DMS53 (cell line): ENCODE results near the gene ALG12.
A peak's percentile ranks its signal among the peaks of the same experiment; 100 is the strongest.

Experiments used
- DNase-seq: peaks from one replicate; lab custom pipeline; 2025; lab: John Stamatoyannopoulos, UW

ALG12 gene

DNA sequence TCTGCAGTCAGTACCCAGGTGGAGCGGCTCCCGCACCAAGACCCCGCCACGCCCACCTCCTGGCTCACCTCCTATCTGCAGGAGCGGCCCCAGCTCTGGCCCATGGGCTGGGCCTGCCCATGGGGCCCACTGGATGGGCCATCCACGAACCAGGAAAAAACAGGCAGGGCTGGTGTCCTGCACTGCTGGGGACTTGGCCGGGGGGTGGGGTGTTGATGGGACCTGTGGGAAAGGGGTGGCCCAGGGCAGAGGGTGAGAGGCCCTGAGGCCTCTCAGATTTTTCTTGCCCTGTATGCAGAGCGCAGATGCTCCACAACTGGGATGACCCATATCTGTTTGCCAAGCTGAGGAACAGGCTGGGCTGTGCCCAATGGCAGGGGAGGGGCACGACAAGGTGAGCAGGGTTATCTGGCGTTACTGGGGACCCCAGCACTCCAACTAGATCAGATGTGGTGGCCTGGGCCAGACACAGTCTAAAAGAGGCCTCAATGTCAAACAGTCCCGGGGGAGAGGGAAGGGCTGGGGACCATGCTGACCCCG, 39.7 kb upstream of the ALG12 start:
- no peak for DNase-seq

DNA sequence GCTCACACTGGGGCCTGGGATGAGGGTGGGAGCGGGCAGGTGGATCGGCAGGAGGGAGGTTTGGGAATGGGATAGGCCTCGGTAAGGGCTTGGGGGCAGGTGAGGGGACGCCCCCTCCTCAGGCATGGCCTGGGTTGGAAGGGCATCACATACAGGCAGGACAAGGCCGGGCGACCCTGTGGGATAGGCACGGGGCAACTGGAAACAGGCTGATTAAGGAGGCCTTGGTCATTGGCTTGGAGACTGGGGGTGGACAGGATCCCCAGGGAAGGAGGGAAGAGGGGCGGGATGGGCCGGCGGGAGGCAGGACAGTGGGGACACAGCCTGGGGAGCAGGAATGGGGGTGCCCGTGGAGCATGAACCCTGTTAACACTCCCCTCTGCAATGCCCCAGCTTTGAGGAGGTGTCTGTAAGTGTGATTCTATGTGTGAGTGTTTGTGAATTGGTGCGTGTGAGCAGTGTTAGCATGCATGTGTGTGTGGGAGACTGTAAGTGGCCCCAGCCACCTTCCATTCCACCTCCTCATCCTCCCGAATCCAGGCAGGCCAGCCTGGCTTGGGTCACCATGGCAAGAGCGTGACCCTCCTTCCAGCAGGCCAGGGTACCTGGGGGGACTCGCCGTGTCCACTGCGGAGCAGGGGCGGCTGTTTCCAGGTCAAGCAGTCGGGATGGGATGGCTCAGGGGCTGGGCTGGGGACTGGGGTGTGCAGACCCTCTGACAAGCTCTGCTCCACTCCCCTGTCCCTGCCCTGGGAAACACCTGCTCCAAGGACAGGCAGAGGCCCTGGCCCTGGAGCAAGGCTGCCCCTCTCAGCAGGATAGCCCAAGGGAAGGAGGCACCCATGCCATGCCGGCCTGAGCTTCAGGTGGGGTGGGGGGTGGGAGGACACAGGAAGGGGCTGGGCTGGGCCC, 38.9 kb upstream of the ALG12 start:
- DNase-seq, result no peak

DNA sequence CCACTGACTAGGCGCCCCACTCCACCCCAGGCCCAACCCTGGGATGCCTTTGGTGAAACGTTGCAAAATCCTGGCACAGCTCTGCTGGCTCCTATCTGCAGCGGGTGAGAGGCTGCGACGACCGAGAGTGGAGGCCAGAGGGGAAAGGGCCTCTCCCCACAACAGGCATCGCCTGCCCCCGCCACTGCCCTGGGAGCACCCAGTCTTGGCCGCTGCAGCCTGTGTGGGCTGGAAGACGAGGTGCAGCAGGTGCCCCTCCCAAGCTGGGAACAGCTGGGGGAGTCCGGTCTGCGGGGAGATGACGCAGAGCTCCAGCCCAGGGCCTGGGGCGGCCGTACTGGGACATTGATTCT, 38.2 kb upstream of the ALG12 start:
- DNase-seq, result no peak

- no peak for DNase-seq
These were observed 37.6 kb upstream of the ALG12 start for GRCh38 chr22:49955581-49956417.

GRCh38 chr22:49954991-49955580, 36.8 kb upstream of the ALG12 start:
- no peak for DNase-seq

GRCh38 chr22:49954354-49954753, 36.1 kb upstream of the ALG12 start:
- peak; percentile 90 for DNase-seq

DNA sequence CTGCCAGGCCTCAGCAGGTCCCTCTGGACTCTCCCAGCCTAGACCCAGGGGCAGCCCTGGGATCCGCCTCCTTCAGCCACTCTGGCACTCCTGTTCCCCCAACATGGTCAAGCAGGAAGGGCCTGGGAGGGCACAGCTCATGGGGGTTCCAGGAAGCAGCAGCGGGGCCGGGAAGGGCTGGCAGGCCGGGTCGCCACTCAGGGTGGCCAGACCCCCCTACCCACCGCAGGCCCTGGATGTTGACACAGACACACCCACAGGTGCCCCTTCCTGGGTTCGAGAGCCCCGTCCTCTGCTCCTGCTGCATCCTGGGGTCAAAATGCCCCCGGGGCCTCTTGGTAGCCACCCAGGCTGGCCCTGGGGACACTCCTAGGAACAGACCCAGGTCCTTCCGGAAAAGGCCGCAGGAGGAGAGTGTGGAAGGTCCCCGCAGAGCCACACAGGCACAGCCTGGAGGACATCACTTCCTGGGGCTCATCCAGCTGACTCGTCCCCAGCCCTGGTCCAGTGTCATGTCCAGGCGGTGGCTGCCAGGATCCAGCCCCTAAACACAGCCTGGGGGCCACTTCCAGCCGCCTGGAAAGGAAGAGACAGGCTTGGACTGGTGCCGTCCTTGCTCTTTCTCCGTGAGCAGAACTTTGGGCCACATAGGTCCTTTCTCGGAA, 35.6 kb upstream of the ALG12 start:
- peak; percentile 69 for DNase-seq

GRCh38 chr22:49953027-49953679, 34.9 kb upstream of the ALG12 start:
- DNase-seq, result peak; percentile 96

- peak; percentile 58 for DNase-seq
These were observed 34.0 kb upstream of the ALG12 start for GRCh38 chr22:49951986-49952896.

DNA sequence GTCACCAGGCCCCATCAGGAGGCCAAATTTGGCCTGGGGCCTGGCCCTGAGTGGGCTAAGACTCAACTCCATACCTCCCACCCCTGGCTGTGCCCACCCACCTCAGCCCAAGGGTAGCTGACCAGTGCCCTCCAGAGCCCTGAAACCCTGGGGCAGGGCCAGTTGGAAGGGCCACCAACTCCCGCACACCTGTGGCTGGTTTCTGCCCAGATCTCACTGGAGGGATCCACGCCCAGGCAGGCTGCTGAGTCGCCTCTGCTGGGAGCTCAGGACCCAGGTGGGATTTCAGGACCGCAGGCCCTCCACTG, 33.4 kb upstream of the ALG12 start:
- DNase-seq, result peak; percentile 71

DNA sequence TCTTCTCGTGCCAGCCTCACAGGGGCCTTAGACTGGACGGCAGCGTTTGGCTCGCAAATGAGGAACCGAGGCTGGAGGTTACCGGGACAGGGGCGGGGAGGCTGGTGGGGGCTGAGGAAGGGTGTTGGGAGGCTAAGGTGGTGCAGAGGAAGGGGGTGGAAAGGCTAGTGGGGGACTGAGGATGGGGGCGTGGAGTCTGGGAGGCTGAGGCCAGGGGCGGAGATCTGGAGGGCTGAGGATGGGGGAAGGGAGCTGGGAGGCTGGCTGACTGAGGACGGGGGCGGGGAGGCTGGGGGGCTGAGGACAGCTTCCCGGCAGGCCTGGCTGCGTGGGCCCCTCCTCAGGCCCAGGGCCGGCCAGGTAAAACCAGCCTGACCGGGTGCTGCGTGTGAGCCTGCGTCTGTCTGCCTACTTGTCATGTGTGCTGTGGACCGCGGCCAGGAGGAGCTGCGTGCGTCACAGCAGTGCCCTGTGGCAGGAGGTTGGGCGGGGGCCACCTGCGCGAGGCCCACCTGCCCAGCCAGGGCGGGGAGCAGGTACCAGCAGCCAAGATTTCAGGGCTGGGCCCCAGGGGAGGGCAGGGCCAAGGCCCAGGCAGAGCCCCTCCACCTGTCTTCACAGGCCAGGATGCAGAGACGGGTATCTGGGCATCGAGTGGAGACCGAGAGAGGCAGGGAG, 32.9 kb upstream of the ALG12 start:
- peak; percentile 98 for DNase-seq

GRCh38 chr22:49950396-49950994, 32.3 kb upstream of the ALG12 start:
- peak; percentile 71 for DNase-seq

DNA sequence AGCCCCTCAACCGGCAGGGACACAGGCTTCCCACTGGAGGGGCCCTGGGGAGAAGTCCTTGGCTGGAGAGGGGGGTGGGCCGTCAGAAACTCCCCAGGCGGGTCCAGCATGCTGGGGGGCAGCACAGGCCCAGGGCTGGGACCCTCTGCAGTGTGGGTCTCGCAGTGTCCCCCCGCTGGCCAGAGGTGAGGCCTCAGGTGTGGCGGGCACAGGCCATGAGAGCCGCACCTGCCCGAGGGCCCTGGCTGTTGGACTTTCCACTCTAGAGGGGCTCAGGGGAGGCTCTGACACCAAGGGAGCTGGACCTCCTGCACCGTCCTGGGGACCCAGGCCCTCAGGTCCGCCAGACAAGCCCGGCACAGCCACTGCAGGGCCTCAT, 31.7 kb upstream of the ALG12 start:
- DNase-seq, result no peak

GRCh38 chr22:49948958-49949913, 31.0 kb upstream of the ALG12 start:
- DNase-seq, result peak; percentile 92

DNA sequence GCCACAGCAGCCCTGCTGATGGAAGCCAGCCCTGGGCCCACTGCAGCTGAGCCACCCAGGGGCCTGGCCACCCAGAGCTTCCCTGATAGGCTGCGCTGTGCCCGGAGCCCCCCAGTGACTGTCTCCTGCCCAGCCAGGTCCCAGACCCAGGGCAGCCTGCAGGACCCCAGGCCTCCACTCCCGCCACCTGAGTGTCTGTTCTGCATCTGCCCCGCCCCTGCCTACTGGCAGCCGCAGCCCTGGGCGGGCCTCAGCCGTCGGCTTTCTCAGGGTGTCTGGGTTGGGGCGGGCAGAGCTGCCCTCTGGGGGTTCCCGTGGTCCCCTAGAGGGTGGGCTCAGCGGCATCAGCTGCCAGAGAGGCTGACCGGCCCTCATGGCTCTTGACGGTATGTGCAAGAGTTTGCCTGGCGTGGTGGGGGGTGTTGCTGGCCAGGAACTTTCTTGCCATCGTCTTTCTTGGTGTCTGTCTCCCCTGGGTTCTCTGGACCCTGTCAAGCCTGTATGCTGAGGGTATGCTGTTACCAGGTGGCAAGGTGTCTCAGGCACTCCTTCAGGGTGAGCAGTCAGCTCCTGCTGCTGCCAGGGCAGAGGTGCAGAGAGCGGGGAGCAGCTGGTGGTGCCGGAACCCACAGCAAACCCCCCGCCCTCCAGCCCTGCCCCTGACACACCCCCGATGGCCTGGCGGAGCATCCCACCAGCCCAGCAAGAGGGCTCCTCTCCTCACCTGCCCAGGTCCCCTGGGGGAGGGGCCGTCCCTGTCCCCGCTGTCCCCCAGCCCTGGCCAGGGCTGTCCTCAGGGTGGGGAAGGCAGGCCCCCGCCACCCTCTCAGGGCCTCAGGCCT, 30.1 kb upstream of the ALG12 start:
- DNase-seq, result peak; percentile 67

DNA sequence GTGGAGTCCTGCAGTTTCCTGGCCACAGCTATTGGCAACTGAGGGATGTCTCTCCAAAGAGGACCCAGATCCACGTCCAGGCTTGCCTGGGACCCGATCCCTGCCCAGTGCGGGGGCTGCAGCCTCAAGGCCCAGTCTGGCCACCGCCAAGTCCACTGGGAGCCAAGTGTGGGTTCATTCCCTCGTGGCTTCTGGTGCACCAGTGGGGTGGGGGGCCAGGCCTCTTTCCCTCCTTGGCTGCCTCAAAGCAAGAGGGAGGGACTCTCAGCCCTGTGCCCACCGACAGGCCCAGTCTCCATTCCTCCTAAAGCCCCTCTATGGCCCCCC, 29.0 kb upstream of the ALG12 start:
- no peak for DNase-seq

DNA sequence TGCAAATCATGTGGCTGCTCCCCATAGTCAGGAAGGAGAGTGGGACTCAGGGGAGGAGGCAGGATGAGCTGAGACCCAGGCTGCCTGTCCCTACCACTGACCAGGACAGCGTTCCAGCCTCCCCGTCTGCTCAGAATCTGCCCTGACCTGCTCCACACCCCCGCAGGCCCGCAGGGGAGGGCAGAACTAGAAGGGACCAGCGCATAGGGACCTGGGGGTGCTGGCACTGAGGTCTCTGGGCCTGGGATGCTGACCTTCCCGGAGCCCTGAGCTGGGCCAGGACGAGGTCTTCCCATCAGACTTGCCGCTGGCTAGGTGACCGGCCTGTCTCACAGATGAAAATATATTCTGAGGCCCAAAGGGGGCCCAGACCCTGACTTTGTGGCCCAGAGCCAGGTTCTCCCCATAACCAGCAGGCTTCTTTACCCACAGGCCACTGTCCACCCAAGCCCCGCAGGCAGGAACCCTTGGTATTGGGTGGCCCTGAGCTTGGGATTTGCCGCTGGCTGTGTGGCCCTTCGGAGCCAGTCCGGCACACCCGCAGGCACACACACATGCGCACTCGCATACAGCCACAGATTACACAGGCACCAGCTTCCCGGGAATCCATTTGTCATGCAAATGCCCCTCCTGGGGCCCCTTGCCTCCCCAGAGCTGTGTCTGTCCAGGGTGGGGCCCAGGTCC, 28.5 kb upstream of the ALG12 start:
- DNase-seq, result peak; percentile 76
